Muscle of leg (tissue), 11 donors: ENCODE data around the gene DRGX. TPM values are rescaled to one million over a fixed set of nuclear protein-coding genes. Genes with fewer than 3 reads are reported as not detected.

Experiments used
- DNase-seq: peaks from one replicate; pipeline ENCODE4 v3.0.0; 2013
- H3K27ac ChIP-seq: one replicate; pipeline ENCODE4 v1.5.1; 2013; ENCODE audit warnings: mild to moderate bottlenecking, low read length, control low read depth
- H3K27me3 ChIP-seq: one replicate; pipeline ENCODE4 v1.6.1; 2013; ENCODE audit warnings: low read length; ENCODE audit not compliant: control insufficient read depth, insufficient read depth
- H3K36me3 ChIP-seq: one replicate; pipeline ENCODE4 v1.6.1; 2013; ENCODE audit warnings: low read length; ENCODE audit not compliant: control insufficient read depth, insufficient read depth
- H3K4me1 ChIP-seq: one replicate; pipeline ENCODE4 v1.6.1; 2013; ENCODE audit warnings: low read length; ENCODE audit not compliant: control insufficient read depth, insufficient read depth
- H3K4me3 ChIP-seq: one replicate; pipeline ENCODE4 v1.5.1; 2013; ENCODE audit warnings: low read length, control low read depth
- H3K9me3 ChIP-seq: replicated peaks from 2 replicates; pipeline ENCODE4 v1.6.1; 2013; ENCODE audit warnings: low read depth, low read length; ENCODE audit not compliant: control insufficient read depth
- WGBS: methylation state at CpG from one replicate; pipeline ENCODE4 v1.1.5; 2013; ENCODE audit warnings: missing lambda C conversion rate; ENCODE audit not compliant: insufficient coverage; 5-methylcytosine and 5-hydroxymethylcytosine counted together
- polyA plus RNA-seq, 8 donors: library from polyadenylated mRNA; unstranded; fragments of 120-200 nt; gene quantifications; one replicate each; pipeline versions ENCODE4 v1.2.1 to v1.2.3, GENCODE V29; 2013; ENCODE audit warnings: inconsistent platforms in 1 of 8, low replicate concordance in 1 of 8; ENCODE audit not compliant: insufficient read length in 8 of 8, insufficient read depth in 1 of 8
- total RNA-seq: library from RNA; stranded (reverse); fragments of 120-200 nt; gene quantifications from one replicate; pipeline ENCODE4 v1.2.4, GENCODE V29; 2013

Gene DRGX
- total and polyA plus RNA-seq, 9 donors = not detected

GRCh38 chr10:49419005-49419404 lies 23.1 kb upstream of the DRGX start:
- no peak overlapping the region for H3K4me3 ChIP-seq
- H3K27ac ChIP-seq = no peak overlapping the region
- no peaks in the 10 kb centered on the region for H3K36me3 ChIP-seq
- DNase-seq = no peak
- no peaks in the 10 kb centered on the region for H3K27me3 ChIP-seq
- H3K4me1 ChIP-seq = no peaks in the 10 kb centered on the region
- no peaks in the 10 kb centered on the region for H3K9me3 ChIP-seq
- 79% methylated on average over 4 of the region's 7 CpGs for WGBS

GRCh38 chr10:49418328-49418727 lies 22.4 kb upstream of the DRGX start:
- Histone ChIP-seq H3K27ac (no peak overlapping the region), H3K4me3 (no peak overlapping the region), H3K36me3 (no peaks in the 10 kb centered on the region), H3K27me3 (no peaks in the 10 kb centered on the region), H3K4me1 (no peaks in the 10 kb centered on the region), H3K9me3 (no peaks in the 10 kb centered on the region)
- no CpG with 5 or more reads among the region's 2 CpGs for WGBS
- DNase-seq = no peak

GRCh38 chr10:49418053-49418326 lies 22.1 kb upstream of the DRGX start:
- Histone ChIP-seq H3K36me3 (no peaks in the 10 kb centered on the region), H3K4me3 (no peak overlapping the region), H3K4me1 (no peaks in the 10 kb centered on the region), H3K9me3 (no peaks in the 10 kb centered on the region), H3K27me3 (no peaks in the 10 kb centered on the region), H3K27ac (no peak overlapping the region)
- no CpG with 5 or more reads among the region's 6 CpGs for WGBS
- DNase-seq = no peak

GRCh38 chr10:49417311-49418052 lies 21.6 kb upstream of the DRGX start:
- Histone ChIP-seq H3K27me3 (no peaks in the 10 kb centered on the region), H3K36me3 (no peaks in the 10 kb centered on the region), H3K27ac (no peak overlapping the region), H3K4me1 (no peaks in the 10 kb centered on the region), H3K9me3 (no peaks in the 10 kb centered on the region), H3K4me3 (no peak overlapping the region)
- 57% methylated on average over 14 of the region's 29 CpGs for WGBS
- DNase-seq = no peak

GRCh38 chr10:49415846-49416245 lies 20.0 kb upstream of the DRGX start:
- Histone ChIP-seq H3K27me3 (peaks cover 2% of the 10 kb centered on the region), H3K4me1 (no peaks in the 10 kb centered on the region), H3K36me3 (no peaks in the 10 kb centered on the region), H3K4me3 (no peak overlapping the region), H3K27ac (no peak overlapping the region), H3K9me3 (no peaks in the 10 kb centered on the region)
- WGBS = 71% methylated on average over 1 of the region's 2 CpGs
- no peak for DNase-seq

- Histone ChIP-seq H3K9me3 (no peaks in the 10 kb centered on the region), H3K36me3 (no peaks in the 10 kb centered on the region), H3K4me1 (no peaks in the 10 kb centered on the region), H3K27ac (no peak overlapping the region), H3K27me3 (peaks cover 5% of the 10 kb centered on the region), H3K4me3 (no peak overlapping the region)
- WGBS = 86% methylated on average over 7 of the region's 7 CpGs
- DNase-seq = no peak
Measured at GRCh38 chr10:49415109-49415508, 19.2 kb upstream of the DRGX start.

GRCh38 chr10:49414496-49414895 lies 18.6 kb upstream of the DRGX start:
- Histone ChIP-seq H3K27ac (no peak overlapping the region), H3K4me1 (no peaks in the 10 kb centered on the region), H3K36me3 (no peaks in the 10 kb centered on the region), H3K9me3 (no peaks in the 10 kb centered on the region), H3K4me3 (no peak overlapping the region), H3K27me3 (peaks cover 10% of the 10 kb centered on the region)
- 44% methylated on average over 2 of the region's 2 CpGs for WGBS
- DNase-seq = no peak

- WGBS = 82% methylated on average over 4 of the region's 4 CpGs
- no peak overlapping the region for H3K27ac ChIP-seq
- H3K36me3 ChIP-seq = no peaks in the 10 kb centered on the region
- H3K9me3 ChIP-seq = no peaks in the 10 kb centered on the region
- no peak for DNase-seq
- no peaks in the 10 kb centered on the region for H3K4me1 ChIP-seq
- H3K27me3 ChIP-seq = peaks cover 18% of the 10 kb centered on the region
- H3K4me3 ChIP-seq = no peak overlapping the region
Measured at GRCh38 chr10:49412571-49412970, 16.7 kb upstream of the DRGX start.

- no peak overlapping the region for H3K27ac ChIP-seq
- no peaks in the 10 kb centered on the region for H3K4me1 ChIP-seq
- WGBS = 70% methylated on average over 5 of the region's 7 CpGs
- DNase-seq = no peak
- H3K36me3 ChIP-seq = no peaks in the 10 kb centered on the region
- H3K9me3 ChIP-seq = no peaks in the 10 kb centered on the region
- peaks cover 19% of the 10 kb centered on the region for H3K27me3 ChIP-seq
- no peak overlapping the region for H3K4me3 ChIP-seq
Measured at GRCh38 chr10:49410365-49411074, 14.6 kb upstream of the DRGX start.

- 88% methylated on average over 4 of the region's 4 CpGs for WGBS
- Histone ChIP-seq H3K27me3 (peaks cover 23% of the 10 kb centered on the region), H3K4me3 (no peak overlapping the region), H3K36me3 (no peaks in the 10 kb centered on the region), H3K4me1 (no peaks in the 10 kb centered on the region), H3K27ac (no peak overlapping the region), H3K9me3 (no peaks in the 10 kb centered on the region)
- no peak for DNase-seq
Measured at GRCh38 chr10:49409755-49410154, 13.9 kb upstream of the DRGX start.
